NB4 (cell line): ENCODE data around the gene LRRC27.

Experiments used
- DNase-seq: peaks from one replicate; pipeline ENCODE4 v3.0.0; 2010; ENCODE audit warnings: low read depth
- H3K4me3 ChIP-seq: one replicate; pipeline ENCODE4 v1.5.1; 2011; ENCODE audit warnings: mild to moderate bottlenecking, low read depth, low read length, moderate library complexity
- CTCF ChIP-seq: IDR thresholded peaks from one replicate; pipeline ENCODE4 v1.5.1; 2012; ENCODE audit warnings: low read depth, low read length
- MAX ChIP-seq: IDR thresholded peaks from 2 replicates; pipeline ENCODE4 v1.6.1; 2011; ENCODE audit warnings: low read depth, low read length
- MYC ChIP-seq: IDR thresholded peaks from 2 replicates; pipeline ENCODE4 v1.6.1; 2011; ENCODE audit warnings: low read depth, low read length
- POLR2A ChIP-seq: IDR thresholded peaks from 2 replicates; pipeline ENCODE4 v1.6.1; 2011; ENCODE audit warnings: mild to moderate bottlenecking; ENCODE audit not compliant: insufficient read length; ENCODE audit errors: extremely low read depth

The LRRC27 gene

GRCh38 chr10:132301371-132302330 lies 30.3 kb upstream of the LRRC27 start:
- no peak for TF ChIP-seq MYC
- TF ChIP-seq POLR2A, result no peak
- TF ChIP-seq MAX, result no peak
- no peak for TF ChIP-seq CTCF
- DNase-seq, result no peak
- H3K4me3 ChIP-seq, result no peak overlapping the region

- no peak for DNase-seq
- H3K4me3 ChIP-seq, result no peak overlapping the region
- TF ChIP-seq MYC, result no peak
- no peak for TF ChIP-seq MAX
- TF ChIP-seq CTCF, result no peak
- TF ChIP-seq POLR2A, result no peak
Measured at GRCh38 chr10:132302421-132303310, 29.3 kb upstream of the LRRC27 start.

- TF ChIP-seq CTCF, result no peak
- no peak for DNase-seq
- H3K4me3 ChIP-seq, result no peak overlapping the region
Measured at GRCh38 chr10:132303361-132304115, 28.5 kb upstream of the LRRC27 start.

GRCh38 chr10:132304756-132305509 lies 27.1 kb upstream of the LRRC27 start:
- H3K4me3 ChIP-seq, result no peak overlapping the region

More at GRCh38 chr10:132304756-132305509, 27.1 kb upstream of the LRRC27 start:
- TF ChIP-seq MYC, result no peak
- no peak for TF ChIP-seq MAX
- no peak for TF ChIP-seq CTCF
- no peak for TF ChIP-seq POLR2A
- DNase-seq, result no peak
